NB4 (cell line): ENCODE measurements around the gene FBXO11.
"Not testable (repeated sequence)": the region's sequence is repeated elsewhere in the genome, so short reads cannot be mapped to it uniquely, and the experiment has no call there.

ENCODE experiments used
- DNase-seq: peaks from one replicate; pipeline ENCODE4 v3.0.0; 2010; ENCODE audit warnings: low read depth
- H3K4me3 ChIP-seq: one replicate; pipeline ENCODE4 v1.5.1; 2011; ENCODE audit warnings: mild to moderate bottlenecking, low read depth, low read length, moderate library complexity
- MYC ChIP-seq: IDR thresholded peaks from 2 replicates; pipeline ENCODE4 v1.6.1; 2011; ENCODE audit warnings: low read depth, low read length
- POLR2A ChIP-seq: IDR thresholded peaks from 2 replicates; pipeline ENCODE4 v1.6.1; 2011; ENCODE audit warnings: mild to moderate bottlenecking; ENCODE audit not compliant: insufficient read length; ENCODE audit errors: extremely low read depth
- TF ChIP-seq, protein P1 (sequence below): IDR thresholded peaks from one replicate; pipeline ENCODE4 v1.5.1; 2012; ENCODE audit warnings: low read depth, low read length
- TF ChIP-seq, protein P2 (sequence below): IDR thresholded peaks from 2 replicates; pipeline ENCODE4 v1.6.1; 2011; ENCODE audit warnings: low read depth, low read length

Gene FBXO11

GRCh38 chr2:47899915-47900816 is 6.1 kb downstream of the FBXO11 start:
- no peak overlapping the region for H3K4me3 ChIP-seq
- TF ChIP-seq, protein P1, sequence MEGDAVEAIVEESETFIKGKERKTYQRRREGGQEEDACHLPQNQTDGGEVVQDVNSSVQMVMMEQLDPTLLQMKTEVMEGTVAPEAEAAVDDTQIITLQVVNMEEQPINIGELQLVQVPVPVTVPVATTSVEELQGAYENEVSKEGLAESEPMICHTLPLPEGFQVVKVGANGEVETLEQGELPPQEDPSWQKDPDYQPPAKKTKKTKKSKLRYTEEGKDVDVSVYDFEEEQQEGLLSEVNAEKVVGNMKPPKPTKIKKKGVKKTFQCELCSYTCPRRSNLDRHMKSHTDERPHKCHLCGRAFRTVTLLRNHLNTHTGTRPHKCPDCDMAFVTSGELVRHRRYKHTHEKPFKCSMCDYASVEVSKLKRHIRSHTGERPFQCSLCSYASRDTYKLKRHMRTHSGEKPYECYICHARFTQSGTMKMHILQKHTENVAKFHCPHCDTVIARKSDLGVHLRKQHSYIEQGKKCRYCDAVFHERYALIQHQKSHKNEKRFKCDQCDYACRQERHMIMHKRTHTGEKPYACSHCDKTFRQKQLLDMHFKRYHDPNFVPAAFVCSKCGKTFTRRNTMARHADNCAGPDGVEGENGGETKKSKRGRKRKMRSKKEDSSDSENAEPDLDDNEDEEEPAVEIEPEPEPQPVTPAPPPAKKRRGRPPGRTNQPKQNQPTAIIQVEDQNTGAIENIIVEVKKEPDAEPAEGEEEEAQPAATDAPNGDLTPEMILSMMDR = no peak
- no peak for TF ChIP-seq MYC
- TF ChIP-seq, protein P2, sequence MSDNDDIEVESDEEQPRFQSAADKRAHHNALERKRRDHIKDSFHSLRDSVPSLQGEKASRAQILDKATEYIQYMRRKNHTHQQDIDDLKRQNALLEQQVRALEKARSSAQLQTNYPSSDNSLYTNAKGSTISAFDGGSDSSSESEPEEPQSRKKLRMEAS = no peak
- no peak for TF ChIP-seq POLR2A
- peak; percentile 16 for DNase-seq

GRCh38 chr2:47897883-47898731 is 8.2 kb downstream of the FBXO11 start:
- TF ChIP-seq, protein P1 = no peak
- TF ChIP-seq, protein P2 = no peak
- TF ChIP-seq MYC = no peak
- TF ChIP-seq POLR2A = no peak
- H3K4me3 ChIP-seq = no peak overlapping the region
- DNase-seq = no peak

GRCh38 chr2:47897191-47897882 is 9.0 kb downstream of the FBXO11 start:
- H3K4me3 ChIP-seq, DNase-seq: not testable (repeated sequence)

DNA sequence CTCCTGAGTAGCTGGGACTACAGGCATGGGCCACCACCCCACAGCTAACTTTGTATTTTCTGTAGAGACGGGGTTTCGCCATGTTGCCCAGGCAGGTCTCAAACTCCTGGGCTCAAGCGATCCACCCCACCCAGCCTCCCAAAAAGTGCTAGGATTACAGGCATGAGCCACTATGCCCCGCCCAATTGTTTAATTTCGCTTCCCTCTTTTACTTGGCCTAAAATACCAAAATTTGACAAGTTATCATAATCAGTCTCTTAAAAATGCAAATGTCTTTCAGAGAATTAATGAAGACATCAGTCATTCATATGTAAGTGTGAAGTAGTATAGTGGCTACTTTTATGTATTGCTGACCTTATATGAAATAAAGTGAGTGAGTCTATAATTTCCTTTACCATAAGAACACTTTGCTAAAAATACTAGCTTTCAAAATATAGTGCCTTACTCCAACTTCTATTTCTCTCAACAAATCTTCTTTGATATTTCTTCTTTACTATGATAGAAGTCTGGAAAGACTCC is 9.8 kb downstream of the FBXO11 start:
- DNase-seq = no peak
- no peak overlapping the region for H3K4me3 ChIP-seq
- TF ChIP-seq, protein P2 = no peak
- TF ChIP-seq MYC = no peak
- TF ChIP-seq POLR2A = no peak
- TF ChIP-seq, protein P1 = no peak

DNA sequence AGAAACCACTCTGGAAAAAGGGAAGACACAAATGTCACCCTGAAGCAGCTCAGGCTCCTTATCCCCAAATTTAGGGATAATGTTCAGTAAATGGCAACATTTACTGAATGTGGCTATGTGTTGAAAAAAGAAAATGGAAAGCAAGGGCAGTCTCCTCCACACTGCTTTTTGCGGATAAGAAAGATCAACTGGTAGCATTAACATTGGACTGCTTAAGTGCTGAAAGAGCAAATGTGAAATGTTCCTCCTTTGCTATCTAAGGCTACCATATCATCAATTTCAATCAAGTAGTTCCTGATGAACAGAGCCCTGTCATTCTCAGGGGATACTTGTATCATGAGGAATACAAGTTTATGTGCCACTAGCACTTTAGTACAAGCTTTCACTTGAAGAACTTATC is 12.5 kb downstream of the FBXO11 start:
- no peak overlapping the region for H3K4me3 ChIP-seq
- TF ChIP-seq, protein P1 = no peak
- no peak for DNase-seq

GRCh38 chr2:47892338-47892730 is 14.0 kb downstream of the FBXO11 start:
- TF ChIP-seq POLR2A (no peak), MYC (no peak)
- TF ChIP-seq, protein P1 = no peak
- TF ChIP-seq, protein P2 = no peak
- DNase-seq = no peak
- no peak overlapping the region for H3K4me3 ChIP-seq
